AG20443 (cell line): Measurements from ENCODE around the gene SOD2.
A peak's percentile ranks its signal among the peaks of the same experiment; 100 is the strongest.
"Not testable (repeated sequence)": the region's sequence is repeated elsewhere in the genome, so short reads cannot be mapped to it uniquely, and the experiment has no call there.

ENCODE experiments used
- DNase-seq: peaks from one replicate; pipeline ENCODE4 v3.0.0; 2012; ENCODE audit warnings: low spot score, mixed read lengths

SOD2 gene

GRCh38 chr6:159682810-159683209 lies 10.2 kb downstream of the SOD2 start:
- no peak for DNase-seq

GRCh38 chr6:159682295-159682694 lies 10.7 kb downstream of the SOD2 start:
- no peak for DNase-seq

GRCh38 chr6:159681191-159681880 lies 11.7 kb downstream of the SOD2 start:
- no peak for DNase-seq

GRCh38 chr6:159680104-159680503 lies 12.9 kb downstream of the SOD2 start:
- no peak for DNase-seq

- DNase-seq = peak; percentile 21
Observed at GRCh38 chr6:159679091-159680077, 13.7 kb downstream of the SOD2 start.

GRCh38 chr6:159678574-159678973 lies 14.5 kb downstream of the SOD2 start:
- no peak for DNase-seq

GRCh38 chr6:159677506-159678165 lies 15.4 kb downstream of the SOD2 start:
- no peak for DNase-seq

- DNase-seq = no peak
Observed at GRCh38 chr6:159676890-159677505, 16.0 kb downstream of the SOD2 start.

- not testable (repeated sequence) for DNase-seq
Observed at GRCh38 chr6:159676236-159676635, 16.8 kb downstream of the SOD2 start.

GRCh38 chr6:159665868-159666635 lies 27.0 kb downstream of the SOD2 start:
- peak; percentile 40 for DNase-seq

- DNase-seq = not testable (repeated sequence)
Observed at GRCh38 chr6:159663368-159663889, 29.6 kb downstream of the SOD2 start.

GRCh38 chr6:159661977-159662376 lies 31.1 kb downstream of the SOD2 start:
- not testable (repeated sequence) for DNase-seq

- no peak for DNase-seq
Observed at GRCh38 chr6:159655409-159655988, 37.5 kb downstream of the SOD2 start.

GRCh38 chr6:159654483-159655098 lies 38.5 kb downstream of the SOD2 start:
- peak; percentile 38 for DNase-seq

- DNase-seq = no peak
Observed at GRCh38 chr6:159650314-159650713, 42.7 kb downstream of the SOD2 start.

- DNase-seq = no peak
Observed at GRCh38 chr6:159649441-159649840, 43.6 kb downstream of the SOD2 start.

GRCh38 chr6:159646733-159647132 lies 46.3 kb downstream of the SOD2 start:
- DNase-seq = no peak

GRCh38 chr6:159646116-159646515 lies 46.9 kb downstream of the SOD2 start:
- no peak for DNase-seq

GRCh38 chr6:159645640-159646039 lies 47.4 kb downstream of the SOD2 start:
- DNase-seq = no peak
